Kidney (tissue), 14 donors: ENCODE results near the gene ADGRL3. TPM values are rescaled to one million over a fixed set of nuclear protein-coding genes. Genes with fewer than 3 reads are reported as not detected.
A peak's percentile ranks its signal among the peaks of the same experiment; 100 is the strongest.

Experiments
- DNase-seq, 5 donors: peaks; one replicate each; pipeline ENCODE4 v3.0.0-alpha.2; 2013 to 2020
- FAIRE-seq: peaks from 2 replicates; lab custom pipeline; 2012; peaks lifted over from hg19 to GRCh38; lab: Jason Lieb, UNC
- H3K27ac ChIP-seq, 2 donors: one replicate each; pipeline ENCODE4 v1.7.0; 2013; ENCODE audit warnings: low read depth in 2 of 2, low read length in 2 of 2, inconsistent platforms in 1 of 2
- H3K27me3 ChIP-seq: one replicate; pipeline ENCODE4 v1.7.1; 2013; ENCODE audit warnings: low read length, inconsistent platforms; ENCODE audit not compliant: control insufficient read depth, insufficient read depth
- H3K36me3 ChIP-seq, 3 donors: one replicate each; pipeline versions ENCODE4 v1.7.0 to v1.7.1; 2013; ENCODE audit warnings: low read length in 3 of 3, control low read depth in 1 of 3, inconsistent platforms in 1 of 3; ENCODE audit not compliant: insufficient read depth in 3 of 3, control insufficient read depth in 2 of 3
- H3K4me1 ChIP-seq, 3 donors: one replicate each; pipeline versions ENCODE4 v1.7.0 to v1.7.1; 2013; ENCODE audit warnings: low read length in 3 of 3, inconsistent platforms in 1 of 3, low read depth in 1 of 3; ENCODE audit not compliant: control insufficient read depth in 2 of 3, insufficient read depth in 2 of 3
- H3K4me3 ChIP-seq, 3 donors: one replicate each; pipeline versions ENCODE4 v1.7.0 to v1.8.1; 2013; ENCODE audit warnings: low read length in 3 of 3, control low read depth in 1 of 3, inconsistent platforms in 1 of 3
- H3K9ac ChIP-seq, 3 donors: one replicate each; pipeline versions ENCODE4 v1.7.0 to v1.7.1; 2013; ENCODE audit warnings: low read length in 3 of 3, control low read depth in 1 of 3, inconsistent platforms in 1 of 3
- H3K9me3 ChIP-seq, 3 donors: one replicate each; pipeline versions ENCODE4 v1.7.0 to v1.7.1; 2013; ENCODE audit warnings: low read length in 3 of 3, control low read depth in 1 of 3, inconsistent platforms in 1 of 3; ENCODE audit not compliant: control insufficient read depth in 2 of 3, insufficient read depth in 1 of 3
- intact Hi-C: fragments of 100-400 bp; cut with DNase I; formaldehyde crosslinking; loops from one replicate; pipeline ENCODE4 v1.11.1; 2022
- polyA plus RNA-seq: library from polyadenylated mRNA; stranded (reverse); fragments of 350-450 nt; fragmentation: Illumina TruSeq; extraction: RNeasy Lipid Tissue Mini Kit (QIAGEN cat#74804); gene quantifications from one replicate; pipeline ENCODE4 v1.2.3, GENCODE V29; 2014; ENCODE audit warnings: low read depth, low replicate concordance; ENCODE audit not compliant: insufficient read depth
- total RNA-seq: library from RNA; stranded (reverse); fragmentation: NEBNext Ultra II Directional; extraction: Animal tissue kit (Norgen Biotek cat#: 25700); gene quantifications from one replicate; pipeline ENCODE4 v1.2.1, GENCODE V29; 2021
- TF ChIP-seq, protein P1 (sequence below): IDR thresholded peaks from 3 replicates; pipeline ENCODE4 v1.5.1; 2012; ENCODE audit warnings: mild to moderate bottlenecking, moderate library complexity, borderline replicate concordance; ENCODE audit not compliant: insufficient read depth; ENCODE audit errors: extremely low read depth
- donor health status: control.
- donor health status: control.
- donor health status: control.
- donor health status: control.
- donor health status: control.
- donor health status: DM: yes; HTN: yes; CAD: no.
- donor health status: Normal renal cell carcinoma (clear cell type).

Gene ADGRL3
- total and polyA plus RNA-seq, 2 donors from 2014 or later = 1.3 to 8.9 TPM

DNA sequence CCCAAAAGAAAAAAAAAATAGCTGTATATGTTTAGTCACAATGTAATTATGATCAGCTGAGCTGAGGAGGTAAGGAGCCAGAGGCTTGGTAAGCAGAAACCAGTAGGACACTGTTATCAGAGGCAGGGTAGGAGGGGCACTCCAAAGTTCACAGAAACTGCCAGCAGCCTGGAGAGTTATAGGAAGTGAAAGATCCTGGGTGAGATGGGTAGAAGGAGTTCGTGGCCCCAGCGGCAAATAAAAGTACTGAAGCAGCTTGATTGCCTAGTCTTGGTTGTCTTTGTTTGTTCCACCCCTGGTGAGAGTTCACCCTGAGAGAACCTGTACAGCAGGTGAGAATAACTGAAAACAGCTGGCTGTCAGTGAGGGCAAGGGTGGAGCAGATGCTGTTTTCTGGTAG, 340.8 kb downstream of the ADGRL3 start:
- TF ChIP-seq, protein P1, sequence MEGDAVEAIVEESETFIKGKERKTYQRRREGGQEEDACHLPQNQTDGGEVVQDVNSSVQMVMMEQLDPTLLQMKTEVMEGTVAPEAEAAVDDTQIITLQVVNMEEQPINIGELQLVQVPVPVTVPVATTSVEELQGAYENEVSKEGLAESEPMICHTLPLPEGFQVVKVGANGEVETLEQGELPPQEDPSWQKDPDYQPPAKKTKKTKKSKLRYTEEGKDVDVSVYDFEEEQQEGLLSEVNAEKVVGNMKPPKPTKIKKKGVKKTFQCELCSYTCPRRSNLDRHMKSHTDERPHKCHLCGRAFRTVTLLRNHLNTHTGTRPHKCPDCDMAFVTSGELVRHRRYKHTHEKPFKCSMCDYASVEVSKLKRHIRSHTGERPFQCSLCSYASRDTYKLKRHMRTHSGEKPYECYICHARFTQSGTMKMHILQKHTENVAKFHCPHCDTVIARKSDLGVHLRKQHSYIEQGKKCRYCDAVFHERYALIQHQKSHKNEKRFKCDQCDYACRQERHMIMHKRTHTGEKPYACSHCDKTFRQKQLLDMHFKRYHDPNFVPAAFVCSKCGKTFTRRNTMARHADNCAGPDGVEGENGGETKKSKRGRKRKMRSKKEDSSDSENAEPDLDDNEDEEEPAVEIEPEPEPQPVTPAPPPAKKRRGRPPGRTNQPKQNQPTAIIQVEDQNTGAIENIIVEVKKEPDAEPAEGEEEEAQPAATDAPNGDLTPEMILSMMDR = no peak
- intact Hi-C loops = no loop called here
- no peak for FAIRE-seq
- Histone ChIP-seq H3K4me1 (no peaks in the 10 kb centered on the region), H3K9me3 (no peaks in the 10 kb centered on the region), H3K36me3 (no peaks in the 10 kb centered on the region), H3K27ac (no peak overlapping the region), H3K27me3 (no peaks in the 10 kb centered on the region), H3K9ac (no peak overlapping the region), H3K4me3 (no peak overlapping the region)
- DNase-seq = peak in 1 of 5 donors; percentile 40

DNA sequence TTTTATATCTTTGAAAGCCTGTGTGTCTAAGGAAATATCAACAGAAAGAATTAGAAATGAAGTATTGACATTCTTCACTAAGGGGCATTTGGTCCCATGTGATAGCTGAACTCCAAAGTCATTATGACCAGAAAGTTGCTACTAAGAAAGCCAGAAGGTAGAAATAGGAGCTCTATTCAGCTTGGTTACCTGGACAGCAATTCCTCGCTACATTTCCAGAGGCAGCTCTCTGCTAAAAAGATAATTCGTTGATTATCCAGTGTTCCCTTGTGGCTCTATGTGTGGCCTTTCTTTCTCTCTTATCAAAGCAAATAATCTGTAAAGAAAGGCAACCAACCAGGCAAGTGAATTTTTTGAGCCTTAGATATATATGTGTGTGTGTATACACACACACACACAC, 341.3 kb downstream of the ADGRL3 start:
- H3K27me3 ChIP-seq = no peaks in the 10 kb centered on the region
- no peak for FAIRE-seq
- intact Hi-C loops = no loop called here

DNA sequence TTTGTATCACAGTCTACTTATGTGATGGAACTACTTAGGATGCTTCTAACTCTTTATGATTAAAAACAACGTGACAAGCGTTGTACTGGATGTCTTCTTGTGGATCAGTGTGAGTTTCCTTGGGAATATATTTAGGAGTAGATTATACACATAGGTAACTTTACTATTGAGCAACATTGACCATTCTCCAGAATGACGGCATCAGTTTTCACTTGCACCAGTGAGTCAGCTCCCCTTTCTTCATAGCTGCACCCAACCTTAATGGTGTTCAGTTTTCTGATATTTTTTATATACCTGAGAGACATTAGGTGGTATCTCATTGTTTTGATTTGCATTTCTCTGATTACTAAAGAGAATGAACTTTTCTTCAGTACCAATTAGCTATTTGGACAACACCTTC, 343.9 kb downstream of the ADGRL3 start:
- Histone ChIP-seq H3K36me3 (no peaks in the 10 kb centered on the region), H3K27me3 (no peaks in the 10 kb centered on the region), H3K9me3 (no peaks in the 10 kb centered on the region), H3K4me3 (no peak overlapping the region), H3K9ac (no peak overlapping the region), H3K27ac (no peak overlapping the region), H3K4me1 (no peaks in the 10 kb centered on the region)
- FAIRE-seq = no peak
- intact Hi-C loops = no loop called here
- DNase-seq = no peak
- TF ChIP-seq, protein P1 = no peak

More for the DNA sequence above, 341.3 kb downstream of the ADGRL3 start:
- Histone ChIP-seq H3K4me1 (no peaks in the 10 kb centered on the region), H3K27ac (no peak overlapping the region), H3K9me3 (no peaks in the 10 kb centered on the region), H3K9ac (no peak overlapping the region), H3K36me3 (no peaks in the 10 kb centered on the region), H3K4me3 (no peak overlapping the region)
- TF ChIP-seq, protein P1 = no peak
- no peak for DNase-seq

DNA sequence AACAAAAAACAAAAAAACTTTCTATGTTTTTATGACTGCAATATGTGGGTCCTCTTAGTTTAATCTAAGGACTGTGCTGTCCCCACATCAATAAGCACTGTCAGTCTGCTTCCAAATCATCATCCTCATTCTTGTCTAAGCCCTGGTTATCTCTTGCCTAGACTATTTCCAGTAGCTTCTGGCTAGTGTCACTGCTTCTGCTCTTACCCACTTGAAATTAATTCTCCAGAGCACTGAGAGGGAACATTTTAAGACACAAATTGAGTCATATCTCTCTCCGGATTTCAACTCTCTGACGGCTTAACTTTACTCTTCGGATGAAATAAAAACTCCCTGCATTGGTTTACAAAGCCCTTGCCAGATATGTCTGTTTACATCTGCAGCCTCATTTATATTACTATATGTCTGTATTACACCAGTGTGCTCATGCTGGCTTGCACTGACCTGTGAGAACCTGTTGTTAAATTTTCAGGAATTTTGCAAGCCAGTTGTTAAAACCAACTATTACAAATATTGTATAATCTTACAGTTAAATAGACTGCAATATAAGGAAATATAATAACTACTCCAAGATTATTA, 345.9 kb downstream of the ADGRL3 start:
- no peak for DNase-seq
- no peak overlapping the region for H3K9ac ChIP-seq
- H3K27me3 ChIP-seq = no peaks in the 10 kb centered on the region
- H3K4me1 ChIP-seq = no peaks in the 10 kb centered on the region
- no peaks in the 10 kb centered on the region for H3K36me3 ChIP-seq
- no peaks in the 10 kb centered on the region for H3K9me3 ChIP-seq
- FAIRE-seq = no peak
- no peak overlapping the region for H3K4me3 ChIP-seq
- no peak overlapping the region for H3K27ac ChIP-seq
- TF ChIP-seq, protein P1 = no peak
- intact Hi-C loops = no loop called here
